Trophoblast cell (in vitro differentiated cells and primary cell): ENCODE results near the gene OPRPN.

ENCODE experiments used
- DNase-seq, 2 donors: peaks; one replicate each; pipeline ENCODE4 v3.0.0-alpha.2; 2016
- H2AFZ ChIP-seq: 2 replicates; pipeline ENCODE4 v1.6.1; 2013; ENCODE audit warnings: low read length, moderate library complexity, mild to moderate bottlenecking; ENCODE audit not compliant: insufficient read depth, poor library complexity
- H2AK5ac ChIP-seq: 2 replicates; pipeline ENCODE4 v1.6.1; 2013; ENCODE audit warnings: mild to moderate bottlenecking, low read length
- H2BK120ac ChIP-seq: 2 replicates; pipeline ENCODE4 v1.6.1; 2013; ENCODE audit warnings: low read length, mild to moderate bottlenecking, moderate library complexity; ENCODE audit not compliant: insufficient read depth, poor library complexity
- H2BK12ac ChIP-seq: 2 replicates; pipeline ENCODE4 v1.6.1; 2013; ENCODE audit warnings: mild to moderate bottlenecking, low read length, moderate library complexity
- H2BK5ac ChIP-seq: 2 replicates; pipeline ENCODE4 v1.6.1; 2013; ENCODE audit warnings: low read length, low read depth, moderate library complexity, mild to moderate bottlenecking; ENCODE audit not compliant: poor library complexity
- H3K14ac ChIP-seq: 2 replicates; pipeline ENCODE4 v1.6.1; 2013; ENCODE audit warnings: mild to moderate bottlenecking, low read length
- H3K18ac ChIP-seq: 2 replicates; pipeline ENCODE4 v1.6.1; 2013; ENCODE audit warnings: mild to moderate bottlenecking, low read length
- H3K23ac ChIP-seq: 2 replicates; pipeline ENCODE4 v1.6.1; 2013; ENCODE audit warnings: low read length
- H3K27ac ChIP-seq: 2 replicates; pipeline ENCODE4 v1.5.1; 2013; ENCODE audit warnings: low read depth, mild to moderate bottlenecking, inconsistent platforms, low read length, moderate library complexity
- H3K27me3 ChIP-seq: 2 replicates; pipeline ENCODE4 v1.6.1; 2013; ENCODE audit warnings: inconsistent platforms, mild to moderate bottlenecking, low read length, moderate library complexity; ENCODE audit not compliant: insufficient read depth
- H3K36me3 ChIP-seq, 2 experiments: 1 replicate in 1 of 2; 2 replicates in 1 of 2; pipeline ENCODE4 v1.6.1; 2013; ENCODE audit warnings: low read length in 2 of 2, mild to moderate bottlenecking in 2 of 2, moderate library complexity in 1 of 2; ENCODE audit not compliant: insufficient read depth in 2 of 2, control insufficient read depth in 1 of 2
- H3K4ac ChIP-seq: 2 replicates; pipeline ENCODE4 v1.6.1; 2013; ENCODE audit warnings: low read depth, mild to moderate bottlenecking, low read length, moderate library complexity
- H3K4me1 ChIP-seq, 2 experiments: 1 replicate in 1 of 2; 2 replicates in 1 of 2; pipeline ENCODE4 v1.6.1; 2013; ENCODE audit warnings: low read length in 2 of 2, mild to moderate bottlenecking in 2 of 2, moderate library complexity in 1 of 2; ENCODE audit not compliant: insufficient read depth in 2 of 2, control insufficient read depth in 1 of 2
- H3K4me2 ChIP-seq: 2 replicates; pipeline ENCODE4 v1.6.1; 2013; ENCODE audit warnings: inconsistent platforms, mild to moderate bottlenecking, low read length, moderate library complexity
- H3K4me3 ChIP-seq: 2 replicates; pipeline ENCODE4 v1.5.1; 2013; ENCODE audit warnings: mild to moderate bottlenecking, low read depth, low read length, inconsistent platforms
- H3K79me1 ChIP-seq: one replicate; pipeline ENCODE4 v1.6.1; 2013; ENCODE audit warnings: low read length
- H3K79me2 ChIP-seq: 2 replicates; pipeline ENCODE4 v1.6.1; 2013; ENCODE audit warnings: low read length, mild to moderate bottlenecking; ENCODE audit not compliant: control insufficient read depth, insufficient read depth, poor library complexity
- H3K9ac ChIP-seq: 2 replicates; pipeline ENCODE4 v1.6.1; 2013; ENCODE audit warnings: mild to moderate bottlenecking, low read length
- H3K9me3 ChIP-seq: 2 replicates; pipeline ENCODE4 v1.6.1; 2013; ENCODE audit warnings: low read depth, mild to moderate bottlenecking, control low read depth, inconsistent platforms, low read length; ENCODE audit not compliant: insufficient read depth
- H4K12ac ChIP-seq: 2 replicates; pipeline ENCODE4 v1.6.1; 2013; ENCODE audit warnings: low read depth, mild to moderate bottlenecking, low read length, moderate library complexity
- H4K8ac ChIP-seq: 2 replicates; pipeline ENCODE4 v1.6.1; 2013; ENCODE audit warnings: low read depth, mild to moderate bottlenecking, low read length, moderate library complexity
- H4K91ac ChIP-seq: one replicate; pipeline ENCODE4 v1.6.1; 2013; ENCODE audit warnings: low read depth, mild to moderate bottlenecking, low read length, moderate library complexity
- WGBS: extraction: QIAGEN DNeasy Blood & Tissue Kit; methylation state at CpG from one replicate; pipeline ENCODE4 v1.1.7; 2013; ENCODE audit warnings: missing lambda C conversion rate; ENCODE audit not compliant: insufficient read length, insufficient coverage; ENCODE audit errors: extremely low coverage; 5-methylcytosine and 5-hydroxymethylcytosine counted together

OPRPN gene

DNA sequence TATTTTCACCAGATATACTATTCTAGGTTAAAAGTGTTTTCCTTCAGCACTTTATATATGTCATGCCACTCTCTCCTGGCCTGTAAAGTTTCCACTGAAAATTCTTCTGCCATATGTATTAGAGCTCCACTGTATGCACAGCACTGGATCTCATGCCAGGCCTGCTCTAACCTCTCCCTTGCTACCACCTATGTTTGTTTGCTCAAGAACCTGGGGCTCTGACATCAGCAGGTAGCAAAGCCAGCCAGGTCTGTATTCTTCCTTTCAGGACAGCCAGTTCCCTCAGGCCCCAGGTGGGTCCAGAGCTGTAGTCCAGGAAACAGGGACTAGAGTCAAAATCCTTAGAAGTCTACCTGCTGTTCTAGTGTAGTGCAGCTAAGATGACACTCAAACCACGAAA lies 55.2 kb downstream of the OPRPN start:
- no peak overlapping the region for H3K27ac ChIP-seq
- H3K4me1 ChIP-seq: no peaks in the 10 kb centered on the region
- H4K8ac ChIP-seq: no peak overlapping the region
- no peak overlapping the region for H3K4me3 ChIP-seq
- no peak overlapping the region for H3K14ac ChIP-seq
- H3K18ac ChIP-seq: no peak overlapping the region
- no peaks in the 10 kb centered on the region for H3K79me2 ChIP-seq
- H3K36me3 ChIP-seq: no peaks in the 10 kb centered on the region
- no peak overlapping the region for H2AK5ac ChIP-seq
- H3K9me3 ChIP-seq: no peaks in the 10 kb centered on the region
- H3K9ac ChIP-seq: no peak overlapping the region
- no peak overlapping the region for H2BK5ac ChIP-seq
- H2AFZ ChIP-seq: no peak overlapping the region
- H3K27me3 ChIP-seq: no peaks in the 10 kb centered on the region
- no peak overlapping the region for H3K4me2 ChIP-seq
- H3K79me1 ChIP-seq: no peaks in the 10 kb centered on the region
- no peak overlapping the region for H4K91ac ChIP-seq
- H3K23ac ChIP-seq: no peak overlapping the region
- DNase-seq: no peak
- H2BK12ac ChIP-seq: no peak overlapping the region
- no peak overlapping the region for H2BK120ac ChIP-seq
- no peak overlapping the region for H4K12ac ChIP-seq
- no CpG with 5 or more reads among the region's 1 CpG for WGBS
- H3K4ac ChIP-seq: no peak overlapping the region
